Measurements from ENCODE around the gene DLGAP1. TPM values are rescaled to one million over a fixed set of nuclear protein-coding genes. Genes with fewer than 3 reads are reported as not detected.

DLGAP1 gene
- total and polyA plus RNA-seq, 4 donors, result 0.54 to 11.8 (median 3.1) TPM

GRCh38 chr18:3784949-3785348 lies 670.2 kb downstream of the DLGAP1 start:
- no peak for DNase-seq
- H3K27ac ChIP-seq (ENCODE audit: low read depth in 1 of 2, low read length in 1 of 2), result no peak overlapping the region
- H3K9ac ChIP-seq (ENCODE audit: insufficient read depth in 1 of 2, low read length in 2 of 2), result no peak overlapping the region
- H3K27me3 ChIP-seq (ENCODE audit: control insufficient read depth in 3 of 3, insufficient read depth in 3 of 3, low read length in 2 of 3), result no peaks in the 10 kb centered on the region
- 94 to 100% methylated on average over 1 of the region's 1 CpG for WGBS, 2 donors
- no peaks in the 10 kb centered on the region for H3K36me3 ChIP-seq (ENCODE audit: control insufficient read depth in 4 of 4, insufficient read depth in 4 of 4, low read length in 4 of 4)
- no peak for TF ChIP-seq CTCF (IDR thresholded peaks at IDR 0.05; ENCODE audit: control extremely low read depth, extremely low read depth)
- H3K4me3 ChIP-seq, result no peak overlapping the region
- peaks cover 0 to 2% (median 0%) of the 10 kb centered on the region in 4 donors for H3K9me3 ChIP-seq (ENCODE audit: control insufficient read depth in 4 of 4, insufficient read depth in 3 of 4, low read length in 3 of 4)
- H3K4me1 ChIP-seq (ENCODE audit: control insufficient read depth in 5 of 5, insufficient read depth in 5 of 5, low read length in 5 of 5), result no peaks in the 10 kb centered on the region
- ATAC-seq (ENCODE audit: insufficient read depth, low FRiP score), result no peak

- Histone ChIP-seq H3K4me1 (ENCODE audit: control insufficient read depth in 5 of 5, insufficient read depth in 5 of 5, low read length in 5 of 5) (no peaks in the 10 kb centered on the region), H3K4me3 (no peak overlapping the region), H3K27me3 (ENCODE audit: control insufficient read depth in 3 of 3, insufficient read depth in 3 of 3, low read length in 2 of 3) (no peaks in the 10 kb centered on the region), H3K9ac (ENCODE audit: insufficient read depth in 1 of 2, low read length in 2 of 2) (no peak overlapping the region), H3K9me3 (ENCODE audit: control insufficient read depth in 4 of 4, insufficient read depth in 3 of 4, low read length in 3 of 4) (peaks cover 0 to 2% (median 0%) of the 10 kb centered on the region in 4 donors), H3K36me3 (ENCODE audit: control insufficient read depth in 4 of 4, insufficient read depth in 4 of 4, low read length in 4 of 4) (no peaks in the 10 kb centered on the region), H3K27ac (ENCODE audit: low read depth in 1 of 2, low read length in 1 of 2) (no peak overlapping the region)
- WGBS, 2 donors, result 88 to 96% methylated on average over 1 of the region's 1 CpG
- TF ChIP-seq CTCF (IDR thresholded peaks at IDR 0.05; ENCODE audit: control extremely low read depth, extremely low read depth), result no peak
- DNase-seq (no peak), ATAC-seq (ENCODE audit: insufficient read depth, low FRiP score) (no peak)
Observed at GRCh38 chr18:3782901-3783300, 672.2 kb downstream of the DLGAP1 start.

GRCh38 chr18:3777719-3778118 lies 677.4 kb downstream of the DLGAP1 start:
- ATAC-seq (ENCODE audit: insufficient read depth, low FRiP score) (no peak), DNase-seq (no peak)
- 58 to 98% methylated on average over 1 of the region's 1 CpG for WGBS, 2 donors
- Histone ChIP-seq H3K27ac (ENCODE audit: low read depth in 1 of 2, low read length in 1 of 2) (no peak overlapping the region), H3K36me3 (ENCODE audit: control insufficient read depth in 4 of 4, insufficient read depth in 4 of 4, low read length in 4 of 4) (no peaks in the 10 kb centered on the region), H3K27me3 (ENCODE audit: control insufficient read depth in 3 of 3, insufficient read depth in 3 of 3, low read length in 2 of 3) (no peaks in the 10 kb centered on the region), H3K9ac (ENCODE audit: insufficient read depth in 1 of 2, low read length in 2 of 2) (no peak overlapping the region), H3K9me3 (ENCODE audit: control insufficient read depth in 4 of 4, insufficient read depth in 3 of 4, low read length in 3 of 4) (no peaks in the 10 kb centered on the region), H3K4me3 (no peak overlapping the region), H3K4me1 (ENCODE audit: control insufficient read depth in 5 of 5, insufficient read depth in 5 of 5, low read length in 5 of 5) (peaks cover 0 to 4% (median 0%) of the 10 kb centered on the region in 5 donors)
- no peak for TF ChIP-seq CTCF (IDR thresholded peaks at IDR 0.05; ENCODE audit: control extremely low read depth, extremely low read depth)

GRCh38 chr18:3777122-3777521 lies 678.0 kb downstream of the DLGAP1 start:
- Histone ChIP-seq H3K9me3 (ENCODE audit: control insufficient read depth in 4 of 4, insufficient read depth in 3 of 4, low read length in 3 of 4) (no peaks in the 10 kb centered on the region), H3K4me3 (no peak overlapping the region), H3K4me1 (ENCODE audit: control insufficient read depth in 5 of 5, insufficient read depth in 5 of 5, low read length in 5 of 5) (peaks cover 0 to 4% (median 0%) of the 10 kb centered on the region in 5 donors), H3K9ac (ENCODE audit: insufficient read depth in 1 of 2, low read length in 2 of 2) (no peak overlapping the region), H3K36me3 (ENCODE audit: control insufficient read depth in 4 of 4, insufficient read depth in 4 of 4, low read length in 4 of 4) (no peaks in the 10 kb centered on the region), H3K27me3 (ENCODE audit: control insufficient read depth in 3 of 3, insufficient read depth in 3 of 3, low read length in 2 of 3) (no peaks in the 10 kb centered on the region), H3K27ac (ENCODE audit: low read depth in 1 of 2, low read length in 1 of 2) (no peak overlapping the region)
- no peak for TF ChIP-seq CTCF (IDR thresholded peaks at IDR 0.05; ENCODE audit: control extremely low read depth, extremely low read depth)
- WGBS, 2 donors, result 90 to 93% methylated on average over 5 of the region's 5 CpGs
- DNase-seq (no peak), ATAC-seq (ENCODE audit: insufficient read depth, low FRiP score) (no peak)

Data from lung (tissue), 12 donors.